ENCODE data around the gene HAUS8.
A peak's percentile ranks its signal among the peaks of the same experiment; 100 is the strongest.

Gene HAUS8

DNA sequence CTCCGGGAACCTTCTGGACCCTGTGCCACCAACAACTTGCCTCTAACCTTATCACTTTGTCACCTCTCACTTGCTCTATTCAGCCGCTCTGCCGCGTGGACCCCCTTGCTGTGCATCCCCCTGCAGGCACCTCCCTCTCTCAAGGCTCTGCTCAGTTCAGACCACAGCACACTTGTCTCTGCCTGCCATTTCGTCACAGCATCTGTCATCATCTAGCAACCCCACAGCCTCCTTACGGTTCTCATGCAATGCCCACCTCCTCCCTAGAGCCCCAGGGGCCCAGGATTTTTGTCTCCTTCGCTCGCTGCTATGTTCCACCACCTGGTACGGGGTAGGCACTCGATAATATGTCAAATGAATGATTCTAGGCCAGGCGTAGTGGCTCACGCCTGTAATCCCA, 4.8 kb downstream of the HAUS8 start:
- no peak for DNase-seq
- TF ChIP-seq, protein P1, sequence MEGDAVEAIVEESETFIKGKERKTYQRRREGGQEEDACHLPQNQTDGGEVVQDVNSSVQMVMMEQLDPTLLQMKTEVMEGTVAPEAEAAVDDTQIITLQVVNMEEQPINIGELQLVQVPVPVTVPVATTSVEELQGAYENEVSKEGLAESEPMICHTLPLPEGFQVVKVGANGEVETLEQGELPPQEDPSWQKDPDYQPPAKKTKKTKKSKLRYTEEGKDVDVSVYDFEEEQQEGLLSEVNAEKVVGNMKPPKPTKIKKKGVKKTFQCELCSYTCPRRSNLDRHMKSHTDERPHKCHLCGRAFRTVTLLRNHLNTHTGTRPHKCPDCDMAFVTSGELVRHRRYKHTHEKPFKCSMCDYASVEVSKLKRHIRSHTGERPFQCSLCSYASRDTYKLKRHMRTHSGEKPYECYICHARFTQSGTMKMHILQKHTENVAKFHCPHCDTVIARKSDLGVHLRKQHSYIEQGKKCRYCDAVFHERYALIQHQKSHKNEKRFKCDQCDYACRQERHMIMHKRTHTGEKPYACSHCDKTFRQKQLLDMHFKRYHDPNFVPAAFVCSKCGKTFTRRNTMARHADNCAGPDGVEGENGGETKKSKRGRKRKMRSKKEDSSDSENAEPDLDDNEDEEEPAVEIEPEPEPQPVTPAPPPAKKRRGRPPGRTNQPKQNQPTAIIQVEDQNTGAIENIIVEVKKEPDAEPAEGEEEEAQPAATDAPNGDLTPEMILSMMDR (IDR thresholded peaks at IDR 0.05; ENCODE audit: low read depth, low read length, missing control alignments) = no peak
- no peaks in the 10 kb centered on the region for H3K36me3 ChIP-seq (replicated peaks)
- in situ Hi-C loops (cut with HindIII; ENCODE audit: low pct_ligation_motif_present, low sequenced_read_pairs) = no loop called here
- H3K27ac ChIP-seq = no peak overlapping the region
- H3K27me3 ChIP-seq (replicated peaks) = no peaks in the 10 kb centered on the region
- no peak overlapping the region for H3K4me3 ChIP-seq (ENCODE audit: low read depth, low read length)

DNA sequence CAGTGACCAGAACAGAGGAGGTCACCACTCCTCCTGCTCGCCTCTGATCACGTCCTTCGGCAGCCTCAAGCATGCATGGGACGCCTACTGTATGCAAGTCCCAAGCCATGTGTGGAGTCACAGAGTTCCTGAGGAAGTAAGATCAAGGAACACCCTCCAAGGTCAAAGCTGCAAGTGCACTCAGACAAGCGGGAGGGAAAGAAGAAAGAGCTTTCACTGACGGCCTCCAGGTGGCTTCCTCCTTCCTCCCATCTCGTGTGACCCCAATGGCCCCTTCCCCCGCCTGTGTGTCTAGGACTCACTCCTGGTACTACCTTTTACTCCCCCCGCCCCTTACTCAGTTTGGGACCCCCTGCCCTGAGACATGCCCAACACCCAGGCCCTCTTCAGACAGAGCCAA, 6.1 kb downstream of the HAUS8 start:
- in situ Hi-C loops (cut with HindIII; ENCODE audit: low pct_ligation_motif_present, low sequenced_read_pairs) = no loop called here
- Histone ChIP-seq H3K27ac (no peak overlapping the region), H3K27me3 (replicated peaks) (no peaks in the 10 kb centered on the region), H3K4me3 (ENCODE audit: low read depth, low read length) (no peak overlapping the region), H3K36me3 (replicated peaks) (no peaks in the 10 kb centered on the region)
- TF ChIP-seq, protein P1 (IDR thresholded peaks at IDR 0.05; ENCODE audit: low read depth, low read length, missing control alignments) = peak; percentile 15
- no peak for DNase-seq

DNA sequence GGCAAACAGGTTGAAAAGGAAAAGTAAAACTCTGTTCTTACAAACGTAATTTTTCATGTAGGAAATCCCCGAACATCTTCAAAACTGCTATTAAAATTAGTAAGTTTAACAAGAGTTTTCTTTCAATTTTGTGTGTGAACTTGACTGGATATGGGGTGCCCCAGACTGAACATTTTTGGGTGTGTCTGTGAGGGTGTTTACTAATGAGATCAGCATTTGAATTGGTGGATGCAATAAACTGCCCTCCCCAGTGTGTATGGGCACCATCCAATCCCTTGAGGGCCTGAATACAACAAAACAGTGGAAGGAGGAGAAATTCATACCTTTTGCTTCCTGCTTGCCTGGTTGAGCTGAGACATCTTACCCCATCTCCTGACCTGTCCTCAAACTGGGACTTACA, 11.8 kb downstream of the HAUS8 start:
- DNase-seq = no peak
- in situ Hi-C loops (cut with HindIII; ENCODE audit: low pct_ligation_motif_present, low sequenced_read_pairs) = no loop called here
- no peak overlapping the region for H3K27ac ChIP-seq

DNA sequence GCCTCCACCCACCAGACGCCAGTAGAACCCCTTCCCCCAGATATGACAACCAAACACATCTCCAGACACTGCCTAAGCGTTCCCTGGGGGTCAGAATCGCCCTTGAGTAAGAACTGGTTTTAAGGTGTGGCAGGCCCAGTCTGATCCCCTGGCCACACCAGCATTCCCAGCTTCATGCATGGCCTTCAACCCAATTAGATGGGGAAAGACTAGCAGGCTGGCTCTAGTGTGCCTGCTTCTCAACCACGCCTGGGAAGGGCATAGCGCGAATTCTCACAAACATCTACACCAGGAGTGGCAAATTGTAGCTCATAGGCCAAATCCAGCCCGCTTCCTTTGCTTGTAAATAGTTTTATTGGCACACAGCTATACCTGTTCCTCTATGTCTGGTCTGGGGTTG, 13.6 kb downstream of the HAUS8 start:
- no peak for DNase-seq
- TF ChIP-seq, protein P1 (IDR thresholded peaks at IDR 0.05; ENCODE audit: low read depth, low read length, missing control alignments) = no peak
- H3K27me3 ChIP-seq (replicated peaks) = no peaks in the 10 kb centered on the region
- in situ Hi-C loops (cut with HindIII; ENCODE audit: low pct_ligation_motif_present, low sequenced_read_pairs) = no loop called here
- peaks cover 16% of the 10 kb centered on the region for H3K36me3 ChIP-seq (replicated peaks)
- no peak overlapping the region for H3K4me3 ChIP-seq (ENCODE audit: low read depth, low read length)
- H3K27ac ChIP-seq = no peak overlapping the region

More for the DNA sequence above, 11.8 kb downstream of the HAUS8 start:
- peaks cover 6% of the 10 kb centered on the region for H3K36me3 ChIP-seq (replicated peaks)
- H3K27me3 ChIP-seq (replicated peaks) = no peaks in the 10 kb centered on the region
- TF ChIP-seq, protein P1 (IDR thresholded peaks at IDR 0.05; ENCODE audit: low read depth, low read length, missing control alignments) = no peak
- no peak overlapping the region for H3K4me3 ChIP-seq (ENCODE audit: low read depth, low read length)

DNA sequence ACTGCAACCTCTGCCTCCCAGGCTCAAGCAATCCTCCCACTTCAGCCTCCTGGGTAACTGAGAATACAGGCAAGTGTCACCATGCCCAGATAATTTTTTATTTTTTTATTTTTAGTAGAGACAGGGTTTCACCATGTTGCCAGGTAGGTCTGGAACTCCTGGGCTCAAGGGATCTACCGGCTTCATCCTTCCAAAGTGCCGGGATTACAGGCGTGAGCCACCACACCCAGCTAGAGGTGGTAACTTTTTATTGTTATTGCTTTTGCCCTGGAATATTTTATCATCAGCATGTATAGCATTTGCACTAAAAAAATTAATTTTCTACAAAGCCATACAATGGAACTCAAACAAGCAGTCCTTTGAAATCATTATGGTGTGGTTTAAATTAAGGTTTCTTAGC, 14.0 kb downstream of the HAUS8 start:
- Histone ChIP-seq H3K27ac (no peak overlapping the region), H3K4me3 (ENCODE audit: low read depth, low read length) (no peak overlapping the region), H3K36me3 (replicated peaks) (peaks cover 16% of the 10 kb centered on the region), H3K27me3 (replicated peaks) (no peaks in the 10 kb centered on the region)
- TF ChIP-seq, protein P1 (IDR thresholded peaks at IDR 0.05; ENCODE audit: low read depth, low read length, missing control alignments) = no peak
- DNase-seq = no peak
- in situ Hi-C loops (cut with HindIII; ENCODE audit: low pct_ligation_motif_present, low sequenced_read_pairs) = no loop called here

DNA sequence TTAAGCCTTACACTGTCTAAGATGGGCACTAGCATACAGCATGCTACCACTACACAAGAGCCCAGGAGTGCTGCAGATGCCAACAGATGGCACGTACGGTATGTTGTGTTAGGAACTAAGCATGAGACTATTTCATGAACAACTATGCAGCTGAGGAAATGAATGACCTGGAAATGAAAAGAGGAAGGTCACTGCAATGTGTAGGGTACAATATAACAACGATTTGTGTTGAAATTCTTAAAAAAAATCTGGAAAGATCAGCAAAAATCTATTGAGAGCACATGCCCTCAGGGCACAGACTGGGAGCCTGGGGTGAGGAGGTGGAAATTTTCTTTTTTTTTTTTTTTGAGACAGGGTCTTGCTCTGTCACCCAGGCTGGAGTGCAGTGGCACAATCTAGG, 14.4 kb downstream of the HAUS8 start:
- in situ Hi-C loops (cut with HindIII; ENCODE audit: low pct_ligation_motif_present, low sequenced_read_pairs) = no loop called here
- H3K4me3 ChIP-seq (ENCODE audit: low read depth, low read length) = no peak overlapping the region
- TF ChIP-seq, protein P1 (IDR thresholded peaks at IDR 0.05; ENCODE audit: low read depth, low read length, missing control alignments) = no peak
- no peak for DNase-seq
- H3K27ac ChIP-seq = no peak overlapping the region
- peaks cover 16% of the 10 kb centered on the region for H3K36me3 ChIP-seq (replicated peaks)
- no peaks in the 10 kb centered on the region for H3K27me3 ChIP-seq (replicated peaks)

Measured in brain microvascular endothelial cell (primary cell).